Measurements from ENCODE around the gene TMEM200C. TPM values are rescaled to one million over a fixed set of nuclear protein-coding genes. Genes with fewer than 3 reads are reported as not detected.

TMEM200C gene
- total RNA-seq, 4 donors from 2014 or later = under 0.01 to 0.19 (median 0.13) TPM; not detected in 1

- H3K27ac ChIP-seq = no peak overlapping the region
- peak in 2 of 3 donors; percentile 50 to 66 for DNase-seq
- peak overlapping the region; percentile 10 to 56 (median 44) for H3K4me3 ChIP-seq
- no peaks in the 10 kb centered on the region for H3K9me3 ChIP-seq
- no peaks in the 10 kb centered on the region for H3K36me3 ChIP-seq
- peaks cover 0 to 25% of the 10 kb centered on the region in 2 donors for H3K27me3 ChIP-seq
- peaks cover 0 to 20% (median under 1%) of the 10 kb centered on the region in 4 donors for H3K4me1 ChIP-seq
- TF ChIP-seq, protein P1, sequence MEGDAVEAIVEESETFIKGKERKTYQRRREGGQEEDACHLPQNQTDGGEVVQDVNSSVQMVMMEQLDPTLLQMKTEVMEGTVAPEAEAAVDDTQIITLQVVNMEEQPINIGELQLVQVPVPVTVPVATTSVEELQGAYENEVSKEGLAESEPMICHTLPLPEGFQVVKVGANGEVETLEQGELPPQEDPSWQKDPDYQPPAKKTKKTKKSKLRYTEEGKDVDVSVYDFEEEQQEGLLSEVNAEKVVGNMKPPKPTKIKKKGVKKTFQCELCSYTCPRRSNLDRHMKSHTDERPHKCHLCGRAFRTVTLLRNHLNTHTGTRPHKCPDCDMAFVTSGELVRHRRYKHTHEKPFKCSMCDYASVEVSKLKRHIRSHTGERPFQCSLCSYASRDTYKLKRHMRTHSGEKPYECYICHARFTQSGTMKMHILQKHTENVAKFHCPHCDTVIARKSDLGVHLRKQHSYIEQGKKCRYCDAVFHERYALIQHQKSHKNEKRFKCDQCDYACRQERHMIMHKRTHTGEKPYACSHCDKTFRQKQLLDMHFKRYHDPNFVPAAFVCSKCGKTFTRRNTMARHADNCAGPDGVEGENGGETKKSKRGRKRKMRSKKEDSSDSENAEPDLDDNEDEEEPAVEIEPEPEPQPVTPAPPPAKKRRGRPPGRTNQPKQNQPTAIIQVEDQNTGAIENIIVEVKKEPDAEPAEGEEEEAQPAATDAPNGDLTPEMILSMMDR (IDR thresholded peaks at IDR 0.05) = peak in 5 of 6 experiments; percentile 17 to 70 (median 62)
- no peak for TF ChIP-seq POLR2A (IDR thresholded peaks at IDR 0.05)
These were observed 4.8 kb downstream of the TMEM200C start for GRCh38 chr18:5890331-5891183.

- no peak overlapping the region for H3K4me3 ChIP-seq
- no peaks in the 10 kb centered on the region for H3K27me3 ChIP-seq
- DNase-seq = no peak
- H3K9me3 ChIP-seq = no peaks in the 10 kb centered on the region
- H3K36me3 ChIP-seq = no peaks in the 10 kb centered on the region
- H3K27ac ChIP-seq = no peak overlapping the region
- TF ChIP-seq, protein P1 (IDR thresholded peaks at IDR 0.05) = no peak
- no peak for TF ChIP-seq POLR2A (IDR thresholded peaks at IDR 0.05)
- peaks cover 0 to 3% (median 0%) of the 10 kb centered on the region in 4 donors for H3K4me1 ChIP-seq
These were observed 10.0 kb downstream of the TMEM200C start for GRCh38 chr18:5885361-5885760.

DNA sequence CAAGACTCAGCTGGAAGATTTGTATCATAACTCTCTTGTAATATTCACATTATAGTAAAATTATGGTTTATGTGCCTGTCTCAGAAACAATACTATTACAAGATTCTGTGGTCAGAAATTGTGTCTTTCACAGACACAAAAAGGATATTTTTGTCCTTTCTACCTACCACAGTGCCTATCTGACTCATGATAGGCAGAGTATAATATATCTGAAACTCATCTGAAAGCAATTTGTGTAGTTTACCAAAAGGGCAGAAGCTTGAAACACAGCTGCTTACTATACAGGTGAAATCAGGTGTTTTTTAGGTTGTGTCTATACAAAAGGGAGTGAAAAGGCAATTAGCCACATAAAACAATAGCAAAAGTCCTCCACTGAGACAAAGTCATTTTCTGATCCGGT lies 10.9 kb downstream of the TMEM200C start:
- DNase-seq = no peak
- TF ChIP-seq, protein P1 (IDR thresholded peaks at IDR 0.05) = no peak
- TF ChIP-seq POLR2A (IDR thresholded peaks at IDR 0.05) = no peak
- H3K27me3 ChIP-seq = no peaks in the 10 kb centered on the region
- no peak overlapping the region for H3K27ac ChIP-seq
- no peaks in the 10 kb centered on the region for H3K4me1 ChIP-seq
- H3K9me3 ChIP-seq = no peaks in the 10 kb centered on the region
- H3K36me3 ChIP-seq = no peaks in the 10 kb centered on the region
- no peak overlapping the region for H3K4me3 ChIP-seq

GRCh38 chr18:5879479-5879882 lies 15.8 kb downstream of the TMEM200C start:
- Histone ChIP-seq H3K27ac (no peak overlapping the region), H3K9me3 (no peaks in the 10 kb centered on the region), H3K27me3 (no peaks in the 10 kb centered on the region), H3K36me3 (no peaks in the 10 kb centered on the region), H3K4me3 (no peak overlapping the region), H3K4me1 (no peaks in the 10 kb centered on the region)
- no peak for DNase-seq
- no peak for TF ChIP-seq POLR2A (IDR thresholded peaks at IDR 0.05)
- TF ChIP-seq, protein P1 (IDR thresholded peaks at IDR 0.05) = peak in 5 of 6 experiments; percentile 41 to 79 (median 72)

DNA sequence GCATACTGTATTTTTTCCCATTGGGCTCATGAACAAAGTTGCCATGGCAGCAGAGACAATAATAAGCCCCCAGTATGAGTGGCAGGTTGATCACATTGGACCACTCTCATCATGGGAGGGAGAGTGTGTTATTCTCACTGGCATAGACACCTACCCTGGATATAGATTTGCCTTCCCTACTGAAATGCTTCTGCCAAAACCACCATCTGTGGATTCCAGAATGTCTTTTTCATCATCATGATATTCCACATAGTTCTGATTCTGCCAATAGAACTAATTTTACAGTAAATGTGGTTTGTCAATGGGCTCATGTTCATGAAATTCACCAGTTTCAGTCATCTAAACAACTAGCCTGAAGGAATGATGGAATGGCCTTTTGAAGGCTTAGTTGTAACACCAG lies 18.4 kb downstream of the TMEM200C start:
- H3K27me3 ChIP-seq = no peaks in the 10 kb centered on the region
- H3K4me1 ChIP-seq = no peaks in the 10 kb centered on the region
- H3K27ac ChIP-seq = no peak overlapping the region
- TF ChIP-seq, protein P1 (IDR thresholded peaks at IDR 0.05) = no peak
- no peak for TF ChIP-seq POLR2A (IDR thresholded peaks at IDR 0.05)
- no peak overlapping the region for H3K4me3 ChIP-seq
- no peak for DNase-seq
- no peaks in the 10 kb centered on the region for H3K36me3 ChIP-seq
- no peaks in the 10 kb centered on the region for H3K9me3 ChIP-seq

All from Peyer's patch (tissue), 4 donors.